Measurements from ENCODE around the gene CLCN3. TPM values are rescaled to one million over a fixed set of nuclear protein-coding genes. Genes with fewer than 3 reads are reported as not detected.

The CLCN3 gene
- total RNA-seq, 1 experiment from 2014 or later: 63.0 TPM

DNA sequence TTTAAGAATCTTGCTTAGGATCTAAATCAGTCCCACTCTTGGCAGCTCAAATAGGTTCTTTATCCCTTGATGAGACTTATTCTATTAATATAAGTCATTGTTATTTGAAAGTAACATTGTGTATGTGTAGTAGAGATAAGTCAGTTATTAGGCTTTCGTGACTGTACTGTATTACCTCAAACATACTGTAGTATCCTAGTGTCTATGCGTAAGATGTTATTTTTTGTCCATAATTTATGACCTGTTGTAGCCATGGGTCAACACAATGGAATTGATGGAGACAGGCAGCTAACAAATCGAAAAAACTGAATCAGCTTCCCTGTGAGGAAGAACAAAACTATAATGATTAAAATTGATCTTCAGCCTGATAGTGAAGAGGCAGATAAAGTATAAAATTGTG is 41.8 kb downstream of the CLCN3 start:
- DNase-seq (ENCODE audit: low spot score): no peak
- ChIA-PET CTCF (no interaction called here), POLR2A (ENCODE audit: low non-redundant PET) (no interaction called here)
- TF ChIP-seq, protein P1, sequence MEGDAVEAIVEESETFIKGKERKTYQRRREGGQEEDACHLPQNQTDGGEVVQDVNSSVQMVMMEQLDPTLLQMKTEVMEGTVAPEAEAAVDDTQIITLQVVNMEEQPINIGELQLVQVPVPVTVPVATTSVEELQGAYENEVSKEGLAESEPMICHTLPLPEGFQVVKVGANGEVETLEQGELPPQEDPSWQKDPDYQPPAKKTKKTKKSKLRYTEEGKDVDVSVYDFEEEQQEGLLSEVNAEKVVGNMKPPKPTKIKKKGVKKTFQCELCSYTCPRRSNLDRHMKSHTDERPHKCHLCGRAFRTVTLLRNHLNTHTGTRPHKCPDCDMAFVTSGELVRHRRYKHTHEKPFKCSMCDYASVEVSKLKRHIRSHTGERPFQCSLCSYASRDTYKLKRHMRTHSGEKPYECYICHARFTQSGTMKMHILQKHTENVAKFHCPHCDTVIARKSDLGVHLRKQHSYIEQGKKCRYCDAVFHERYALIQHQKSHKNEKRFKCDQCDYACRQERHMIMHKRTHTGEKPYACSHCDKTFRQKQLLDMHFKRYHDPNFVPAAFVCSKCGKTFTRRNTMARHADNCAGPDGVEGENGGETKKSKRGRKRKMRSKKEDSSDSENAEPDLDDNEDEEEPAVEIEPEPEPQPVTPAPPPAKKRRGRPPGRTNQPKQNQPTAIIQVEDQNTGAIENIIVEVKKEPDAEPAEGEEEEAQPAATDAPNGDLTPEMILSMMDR (conservative IDR thresholded peaks at IDR 0.05; ENCODE audit: low read depth, low read length): no peak
- TF ChIP-seq EZH2 (IDR thresholded peaks at IDR 0.05; ENCODE audit: borderline replicate concordance, low read depth, low read length, poor library complexity, severe bottlenecking): no peak
- no TSS peak for BruUV-seq (replicated peaks)
- Histone ChIP-seq H3K36me3 (ENCODE audit: insufficient read depth, low read length, poor library complexity, severe bottlenecking) (peaks cover 5% of the 10 kb centered on the region), H3K9me3 (ENCODE audit: low read depth, low read length, poor library complexity, severe bottlenecking) (peaks cover 3% of the 10 kb centered on the region), H3K4me1 (ENCODE audit: insufficient read depth, low read length, poor library complexity, severe bottlenecking) (peaks cover 53% of the 10 kb centered on the region), H3K27ac (ENCODE audit: low read depth, low read length, poor library complexity, severe bottlenecking) (peak overlapping the region; percentile 94), H3K27me3 (replicated peaks; ENCODE audit: insufficient read depth, low read depth, low read length, poor library complexity) (no peaks in the 10 kb centered on the region), H3K4me3 (ENCODE audit: low read depth, low read length, poor library complexity, severe bottlenecking) (peak overlapping the region; percentile 48)
- intact Hi-C loops (cut with micrococcal nuclease; ENCODE audit: unreplicated experiment): no loop called here

DNA sequence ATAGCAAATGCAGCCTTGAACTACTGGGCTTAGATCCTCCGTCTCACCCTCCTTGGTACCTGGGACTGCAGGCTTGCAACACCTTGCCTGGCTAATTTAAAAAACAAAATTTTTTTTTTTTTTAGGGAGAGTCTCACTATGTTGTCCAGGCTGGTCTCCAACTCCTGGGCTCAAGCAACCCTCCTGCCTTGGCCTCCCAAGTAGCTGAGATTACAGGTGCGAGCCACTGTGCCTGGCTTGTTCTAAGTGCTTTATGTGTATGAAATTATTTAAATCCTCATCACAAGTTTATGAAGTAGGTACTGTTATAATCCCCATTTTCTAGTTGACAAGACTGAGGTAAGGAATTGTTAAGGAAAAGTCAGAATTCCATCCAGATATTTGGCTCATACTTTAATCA is 43.0 kb downstream of the CLCN3 start:
- intact Hi-C loops (cut with micrococcal nuclease; ENCODE audit: unreplicated experiment): no loop called here
- Histone ChIP-seq H3K9me3 (ENCODE audit: low read depth, low read length, poor library complexity, severe bottlenecking) (peaks cover 6% of the 10 kb centered on the region), H3K36me3 (ENCODE audit: insufficient read depth, low read length, poor library complexity, severe bottlenecking) (peaks cover 9% of the 10 kb centered on the region), H3K27me3 (replicated peaks; ENCODE audit: insufficient read depth, low read depth, low read length, poor library complexity) (no peaks in the 10 kb centered on the region), H3K27ac (ENCODE audit: low read depth, low read length, poor library complexity, severe bottlenecking) (peak overlapping the region; percentile 89), H3K4me1 (ENCODE audit: insufficient read depth, low read length, poor library complexity, severe bottlenecking) (peaks cover 50% of the 10 kb centered on the region), H3K4me3 (ENCODE audit: low read depth, low read length, poor library complexity, severe bottlenecking) (peak overlapping the region; percentile 26)
- no peak for DNase-seq (ENCODE audit: low spot score)
- BruUV-seq (replicated peaks): no TSS peak
- no peak for TF ChIP-seq EZH2 (IDR thresholded peaks at IDR 0.05; ENCODE audit: borderline replicate concordance, low read depth, low read length, poor library complexity, severe bottlenecking)
- TF ChIP-seq, protein P1 (conservative IDR thresholded peaks at IDR 0.05; ENCODE audit: low read depth, low read length): no peak
- ChIA-PET POLR2A (ENCODE audit: low non-redundant PET) (interaction anchor here (0.7 kb wide), 1 partner anchor 722 kb away, joined by 3 read pairs; no protein-coding TSS in a partner anchor), CTCF (no interaction called here)

DNA sequence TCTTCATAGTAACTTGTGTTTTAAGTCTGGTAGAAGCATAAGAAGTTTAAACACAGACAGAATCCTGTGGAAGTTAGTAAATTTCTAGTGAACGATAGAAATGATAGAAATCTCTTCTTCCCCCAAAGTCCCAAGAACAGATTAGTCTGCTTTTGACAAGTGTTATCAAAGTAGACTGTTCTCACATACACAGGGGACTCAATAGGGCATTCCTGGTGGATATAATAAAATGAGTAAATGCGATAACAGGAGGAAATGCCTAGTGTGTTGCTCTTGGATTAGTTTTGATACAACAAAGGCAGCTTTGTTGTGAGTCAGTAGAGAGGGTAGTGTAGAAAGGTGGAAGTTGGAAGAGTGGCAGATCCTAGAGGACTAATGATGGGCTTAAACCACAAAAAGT is 43.5 kb downstream of the CLCN3 start:
- DNase-seq (ENCODE audit: low spot score): peak; percentile 83
- POLR2A ChIA-PET (ENCODE audit: low non-redundant PET): no interaction called here
- H3K9me3 ChIP-seq (ENCODE audit: low read depth, low read length, poor library complexity, severe bottlenecking): peaks cover 6% of the 10 kb centered on the region
- H3K36me3 ChIP-seq (ENCODE audit: insufficient read depth, low read length, poor library complexity, severe bottlenecking): peaks cover 9% of the 10 kb centered on the region
- intact Hi-C loops (cut with micrococcal nuclease; ENCODE audit: unreplicated experiment): loop anchor here (2.0 kb wide), 1 partner anchor 43 kb away; the partner anchor contains the start of gene CLCN3
- H3K27ac ChIP-seq (ENCODE audit: low read depth, low read length, poor library complexity, severe bottlenecking): peak overlapping the region; percentile 89
- TF ChIP-seq EZH2 (IDR thresholded peaks at IDR 0.05; ENCODE audit: borderline replicate concordance, low read depth, low read length, poor library complexity, severe bottlenecking): no peak
- TF ChIP-seq, protein P1 (conservative IDR thresholded peaks at IDR 0.05; ENCODE audit: low read depth, low read length): no peak
- peaks cover 46% of the 10 kb centered on the region for H3K4me1 ChIP-seq (ENCODE audit: insufficient read depth, low read length, poor library complexity, severe bottlenecking)
- no TSS peak for BruUV-seq (replicated peaks)
- peak overlapping the region; percentile 26 for H3K4me3 ChIP-seq (ENCODE audit: low read depth, low read length, poor library complexity, severe bottlenecking)
- H3K27me3 ChIP-seq (replicated peaks; ENCODE audit: insufficient read depth, low read depth, low read length, poor library complexity): no peaks in the 10 kb centered on the region
- CTCF ChIA-PET: no interaction called here
